Epithelial cell of esophagus (primary cell): ENCODE results near the gene POLR2I.

ENCODE experiments used
- DNase-seq: peaks from one replicate; pipeline ENCODE4 v3.0.0; 2010; ENCODE audit warnings: low read depth
- H3K4me3 ChIP-seq: 2 replicates; pipeline ENCODE4 v1.5.1; 2011; ENCODE audit warnings: mild to moderate bottlenecking, low read length, control low read depth
- TF ChIP-seq, protein P1 (sequence below): IDR thresholded peaks from 2 replicates; pipeline ENCODE4 v1.5.1; 2011; ENCODE audit warnings: low read depth, mild to moderate bottlenecking, low read length, control low read depth, inconsistent platforms; ENCODE audit not compliant: insufficient read depth; ENCODE audit errors: missing control alignments

The POLR2I gene

DNA sequence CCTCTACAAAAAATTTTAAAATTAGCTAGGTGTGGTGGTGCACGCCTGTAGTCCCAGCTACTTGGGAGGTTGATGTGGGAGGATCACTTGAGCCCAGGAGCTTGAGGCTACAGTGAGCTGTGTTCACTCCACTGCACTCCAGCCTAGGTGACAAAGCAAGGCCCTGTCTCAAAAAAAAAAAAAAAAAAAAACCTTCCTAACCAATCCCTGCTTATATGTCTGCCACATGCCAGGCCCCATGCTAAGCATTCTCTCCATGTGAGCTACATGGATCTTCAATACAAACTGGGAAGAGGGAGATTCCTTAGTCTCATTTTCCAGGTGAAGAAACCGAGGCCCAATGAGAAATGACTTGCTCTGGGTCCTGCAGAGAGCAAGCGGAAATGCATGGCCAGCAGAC, 6.0 kb downstream of the POLR2I start:
- TF ChIP-seq, protein P1, sequence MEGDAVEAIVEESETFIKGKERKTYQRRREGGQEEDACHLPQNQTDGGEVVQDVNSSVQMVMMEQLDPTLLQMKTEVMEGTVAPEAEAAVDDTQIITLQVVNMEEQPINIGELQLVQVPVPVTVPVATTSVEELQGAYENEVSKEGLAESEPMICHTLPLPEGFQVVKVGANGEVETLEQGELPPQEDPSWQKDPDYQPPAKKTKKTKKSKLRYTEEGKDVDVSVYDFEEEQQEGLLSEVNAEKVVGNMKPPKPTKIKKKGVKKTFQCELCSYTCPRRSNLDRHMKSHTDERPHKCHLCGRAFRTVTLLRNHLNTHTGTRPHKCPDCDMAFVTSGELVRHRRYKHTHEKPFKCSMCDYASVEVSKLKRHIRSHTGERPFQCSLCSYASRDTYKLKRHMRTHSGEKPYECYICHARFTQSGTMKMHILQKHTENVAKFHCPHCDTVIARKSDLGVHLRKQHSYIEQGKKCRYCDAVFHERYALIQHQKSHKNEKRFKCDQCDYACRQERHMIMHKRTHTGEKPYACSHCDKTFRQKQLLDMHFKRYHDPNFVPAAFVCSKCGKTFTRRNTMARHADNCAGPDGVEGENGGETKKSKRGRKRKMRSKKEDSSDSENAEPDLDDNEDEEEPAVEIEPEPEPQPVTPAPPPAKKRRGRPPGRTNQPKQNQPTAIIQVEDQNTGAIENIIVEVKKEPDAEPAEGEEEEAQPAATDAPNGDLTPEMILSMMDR = no peak
- DNase-seq = no peak
- no peak overlapping the region for H3K4me3 ChIP-seq

DNA sequence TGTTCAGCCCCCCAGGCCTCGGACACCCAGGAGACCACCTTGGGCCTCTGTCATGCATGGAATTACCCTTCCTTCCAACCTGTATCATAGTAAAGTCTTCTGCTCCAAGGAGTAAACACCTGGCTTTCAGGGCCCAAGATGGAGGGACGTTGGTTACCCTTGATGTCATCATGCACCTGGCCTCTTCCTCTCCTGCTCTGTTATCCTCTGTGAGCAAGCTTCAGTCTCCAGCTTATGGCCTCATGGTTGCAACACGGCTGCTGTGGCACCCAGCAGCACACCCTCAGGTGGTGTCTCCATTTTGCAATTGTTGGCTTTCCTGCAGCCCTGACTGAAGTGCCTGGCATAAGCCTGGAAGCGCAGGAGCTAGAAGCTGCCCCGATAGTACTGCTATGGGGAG, 7.7 kb downstream of the POLR2I start:
- no peak overlapping the region for H3K4me3 ChIP-seq
- DNase-seq = no peak
- TF ChIP-seq, protein P1 = no peak

DNA sequence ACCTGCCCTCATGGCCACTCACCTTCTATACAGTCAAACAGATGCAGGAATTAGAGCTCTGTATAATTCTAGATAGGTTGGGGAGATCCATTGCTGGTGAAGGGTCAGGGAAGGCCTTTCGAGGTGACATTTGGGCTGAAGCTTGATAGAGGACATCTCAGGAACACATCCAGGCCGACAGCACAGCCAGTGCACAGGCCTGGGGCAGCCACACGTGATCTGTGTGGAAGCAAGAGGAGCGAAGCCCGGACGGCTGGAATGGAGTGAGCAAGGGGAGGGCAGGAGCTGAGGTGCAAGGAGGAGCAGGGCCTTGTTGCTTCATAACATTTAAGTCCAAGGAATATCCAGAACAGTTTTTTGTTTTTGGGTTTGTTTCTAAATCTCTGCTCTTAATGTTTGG, 8.2 kb downstream of the POLR2I start:
- no peak overlapping the region for H3K4me3 ChIP-seq
- no peak for DNase-seq
- TF ChIP-seq, protein P1 = no peak

DNA sequence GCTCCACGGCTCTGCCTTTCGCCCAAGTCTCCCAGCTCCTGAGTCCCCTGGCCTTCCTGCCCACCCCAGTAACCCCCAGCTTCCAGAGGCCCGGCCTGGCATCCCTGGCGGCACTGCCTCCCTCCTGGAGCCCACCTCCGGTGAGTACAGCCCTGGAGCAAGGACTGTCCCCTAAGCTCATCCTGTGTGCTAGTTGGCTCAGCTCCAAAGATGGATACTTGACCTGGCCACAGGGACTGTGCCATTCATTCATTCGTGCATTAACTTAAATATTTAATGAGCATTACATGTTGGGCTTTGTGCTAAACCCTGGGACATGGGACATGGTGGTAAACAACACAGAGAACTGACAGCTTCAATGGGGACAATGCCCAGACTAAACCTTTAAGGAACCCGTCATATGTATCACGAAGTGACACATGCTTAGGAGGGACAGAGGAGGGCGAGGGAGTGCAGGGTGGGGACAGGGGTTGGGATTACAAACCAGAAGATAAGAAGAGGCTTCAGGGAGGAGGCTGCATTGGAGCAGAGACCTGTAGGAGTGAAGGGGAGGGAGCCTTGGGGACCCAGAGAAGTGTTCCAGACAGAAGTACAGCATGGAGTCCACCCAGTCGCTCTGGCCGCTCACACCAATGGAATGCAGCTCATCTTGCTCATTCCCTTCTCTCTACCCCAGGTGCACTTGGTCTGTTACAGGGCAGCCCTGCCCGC, 10.7 kb downstream of the POLR2I start:
- no peak overlapping the region for H3K4me3 ChIP-seq
- DNase-seq = peak; percentile 68
- TF ChIP-seq, protein P1 = no peak

DNA sequence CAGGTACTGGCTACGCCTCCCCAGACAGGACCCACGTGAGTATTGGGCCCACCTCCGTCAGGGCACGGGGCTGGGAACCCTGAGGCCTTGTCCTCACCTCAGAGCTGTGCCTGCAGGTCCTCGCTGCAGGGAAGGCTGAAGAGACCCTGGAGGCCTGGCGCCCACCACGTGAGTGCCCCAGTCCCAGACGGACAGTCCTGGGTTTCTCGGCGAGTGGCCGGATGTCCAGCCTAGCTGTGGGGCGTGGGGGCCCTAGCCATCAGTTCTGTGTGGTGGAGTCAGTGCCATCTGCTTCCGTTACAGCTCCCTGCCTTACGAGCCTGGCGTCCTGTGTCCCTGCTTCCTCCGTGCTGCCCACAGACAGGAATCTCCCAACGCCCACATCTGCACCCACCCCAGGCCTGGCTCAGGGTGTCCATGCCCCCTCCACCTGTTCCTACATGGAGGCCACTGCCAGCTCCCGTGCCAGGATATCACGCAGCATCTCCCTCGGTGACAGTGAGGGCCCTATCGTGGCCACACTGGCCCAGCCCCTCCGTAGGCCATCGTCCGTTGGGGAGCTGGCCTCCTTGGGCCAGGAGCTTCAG, 11.5 kb downstream of the POLR2I start:
- no peak overlapping the region for H3K4me3 ChIP-seq
- no peak for DNase-seq
- TF ChIP-seq, protein P1 = no peak

DNA sequence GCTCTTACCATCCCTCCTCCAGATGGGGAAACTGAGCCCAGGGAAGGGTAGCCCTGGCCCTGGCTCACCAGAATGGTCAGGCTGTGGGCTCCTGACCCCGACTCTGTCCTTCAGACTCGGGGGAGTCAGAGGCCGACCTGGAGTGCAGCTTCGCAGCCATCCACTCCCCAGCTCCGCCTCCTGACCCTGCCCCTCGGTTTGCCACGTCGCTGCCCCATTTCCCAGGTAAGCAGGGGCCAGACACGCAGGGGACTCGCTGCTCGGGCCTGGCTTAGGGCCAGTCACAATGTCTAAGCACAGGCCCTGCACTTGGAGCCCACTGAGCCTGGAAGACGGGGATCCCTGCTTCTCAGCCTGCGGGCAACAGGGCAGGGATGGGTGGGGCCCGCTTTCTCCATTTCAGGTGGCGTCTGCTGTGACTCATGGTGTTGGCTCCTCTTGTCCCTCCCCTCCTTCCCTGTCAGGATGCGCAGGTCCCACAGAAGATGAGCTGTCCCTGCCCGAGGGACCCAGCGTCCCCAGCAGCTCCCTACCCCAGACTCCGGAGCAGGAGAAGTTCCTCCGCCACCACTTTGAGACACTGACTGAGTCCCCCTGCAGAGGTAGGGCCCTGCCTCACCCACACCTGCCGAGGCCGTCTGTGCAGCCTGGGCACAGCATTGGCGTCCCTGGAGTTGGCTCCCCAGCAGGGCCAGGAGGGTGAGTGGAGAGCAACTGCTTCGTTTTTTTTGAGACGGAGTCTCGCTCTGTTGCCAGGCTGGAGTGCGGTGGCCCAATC, 12.9 kb downstream of the POLR2I start:
- TF ChIP-seq, protein P1 = no peak
- DNase-seq = peak; percentile 43
- no peak overlapping the region for H3K4me3 ChIP-seq
